K562 (cell line): ENCODE data around the gene PXN. TPM values are rescaled to one million over a fixed set of nuclear protein-coding genes. Genes with fewer than 3 reads are reported as not detected.
A peak's percentile ranks its signal among the peaks of the same experiment; 100 is the strongest.
"Not testable (repeated sequence)": the region's sequence is repeated elsewhere in the genome, so short reads cannot be mapped to it uniquely, and the experiment has no call there.

Source experiments
- ATAC-seq: fragments of 200-7000 bp; cut with Tn5 transposase; 3 replicates; pipeline ENCODE4 v1.9.1; 2020; ENCODE audit warnings: moderate library complexity
- BruUV-seq: library from RNA; stranded (reverse); fragments of 400-500 nt; replicated peaks from 2 replicates; lab custom pipeline; 2021; lab: Mats Ljungman, UMichigan
- CTCF ChIA-PET: fragments of 300-600 bp; formaldehyde crosslinking; extraction: SDS; loops from one replicate; lab custom pipeline; 2021; ENCODE audit warnings: low intra/inter-chr PET ratio; lab: Yijun Ruan, JAX
- POLR2A ChIA-PET: fragments of 300-600, 350-650 bp; sonication (Branson Sonifier 250); formaldehyde crosslinking; extraction: SDS; loops from one replicate; lab custom pipeline; 2021; ENCODE audit warnings: antibody characterized with exemption, inconsistent platforms; lab: Yijun Ruan, JAX
- DNase-seq, 4 experiments: peaks; one replicate each; pipeline versions ENCODE4 v3.0.0 to v3.0.0-alpha.2; 2011 to 2018; ENCODE audit warnings: low spot score in 3 of 4, mixed read lengths in 3 of 4; ENCODE audit errors: extremely low read depth in 1 of 4
- FAIRE-seq: peaks from 2 replicates; lab custom pipeline; 2011; peaks lifted over from hg19 to GRCh38; lab: Jason Lieb, UNC
- H2AFZ ChIP-seq: 2 replicates; pipeline ENCODE4 v1.6.0; 2011; ENCODE audit warnings: low read depth, low read length, control low read depth, inconsistent platforms
- H3K27ac ChIP-seq: fragments of 200-600 bp; 3 replicates; pipeline ENCODE4 v1.8.0; 2011; ENCODE audit warnings: low read depth, mild to moderate bottlenecking, control low read depth, inconsistent platforms, low read length, moderate library complexity, mixed read lengths; ENCODE audit errors: extremely low read depth
- H3K27me3 ChIP-seq, 2 experiments: fragments of 300-600 bp in 1 of 2; 2 replicates in 1 of 2; 3 replicates in 1 of 2; pipeline versions ENCODE4 v1.6.0 to v1.8.0; 2011; ENCODE audit warnings: inconsistent platforms in 2 of 2, low read length in 2 of 2, mild to moderate bottlenecking in 1 of 2, mixed read lengths in 1 of 2, moderate library complexity in 1 of 2; ENCODE audit not compliant: control insufficient read depth in 2 of 2, insufficient read depth in 2 of 2
- H3K36me3 ChIP-seq: fragments of 300-600 bp; 3 replicates; pipeline ENCODE4 v1.8.0; 2011; ENCODE audit warnings: mild to moderate bottlenecking, low read length, inconsistent platforms; ENCODE audit not compliant: control insufficient read depth, insufficient read depth
- H3K4me1 ChIP-seq, 2 experiments: fragments of 200-600 bp in 1 of 2; replicated peaks in 1 of 2; 2 replicates in 1 of 2; 3 replicates in 1 of 2; pipeline versions ENCODE4 v1.5.1 to v1.8.0; 2011; ENCODE audit warnings: inconsistent platforms in 2 of 2, low read length in 2 of 2, mild to moderate bottlenecking in 1 of 2, mixed read lengths in 1 of 2, moderate library complexity in 1 of 2; ENCODE audit not compliant: control insufficient read depth in 2 of 2, insufficient read depth in 2 of 2
- H3K4me2 ChIP-seq: 2 replicates; pipeline ENCODE4 v1.6.1; 2011; ENCODE audit warnings: low read length, control low read depth, inconsistent platforms, mixed read lengths; ENCODE audit not compliant: insufficient read depth
- H3K4me3 ChIP-seq: fragments of 200-600 bp; sonication (generic), shearing (Covaris generic); 2 replicates; pipeline ENCODE4 v1.5.1; 2016; ENCODE audit warnings: control low read depth, inconsistent platforms
- H3K79me2 ChIP-seq: fragments of 200-600 bp; 3 replicates; pipeline ENCODE4 v1.8.0; 2011; ENCODE audit warnings: low read length, inconsistent platforms; ENCODE audit not compliant: control insufficient read depth, insufficient read depth
- H3K9ac ChIP-seq, 2 experiments: 2 replicates each; pipeline versions ENCODE4 v1.6.0 to v1.6.1; 2011; ENCODE audit warnings: low read depth in 2 of 2, low read length in 2 of 2, control low read depth in 1 of 2, inconsistent platforms in 1 of 2, mild to moderate bottlenecking in 1 of 2, mixed read lengths in 1 of 2; ENCODE audit not compliant: insufficient read depth in 1 of 2
- H3K9me1 ChIP-seq: one replicate; pipeline ENCODE4 v1.6.0; 2011; ENCODE audit warnings: inconsistent platforms, mild to moderate bottlenecking, low read length, moderate library complexity; ENCODE audit not compliant: control insufficient read depth, insufficient read depth
- H3K9me3 ChIP-seq: replicated peaks from 2 replicates; pipeline ENCODE4 v1.5.1; 2011; ENCODE audit warnings: low read depth, low read length, inconsistent platforms; ENCODE audit not compliant: control insufficient read depth, insufficient read depth
- H4K20me1 ChIP-seq: replicated peaks from 2 replicates; pipeline ENCODE4 v1.6.1; 2011; ENCODE audit warnings: low read length, inconsistent platforms, mixed read lengths; ENCODE audit not compliant: control insufficient read depth, insufficient read depth
- ATF3 ChIP-seq, 2 experiments: fragments of 450-650 bp in 1 of 2; sonication (generic) in 1 of 2; formaldehyde crosslinking in 1 of 2; IDR thresholded peaks in 1 of 2; conservative IDR thresholded peaks in 1 of 2; 2 replicates each; pipeline versions ENCODE4 v1.6.1 to v1.8.1; 2016 to 2023; ENCODE audit warnings: mild to moderate bottlenecking in 2 of 2, moderate library complexity in 2 of 2, inconsistent platforms in 1 of 2, missing genetic modification reagents in 1 of 2
- CEBPG ChIP-seq, 3 experiments: fragments of 200-800 bp in 1 of 3; sonication (Bioruptor generic) in 1 of 3; sonication (generic) in 1 of 3; formaldehyde crosslinking in 1 of 3; IDR thresholded peaks in 2 of 3; conservative IDR thresholded peaks in 1 of 3; 2 replicates each; pipeline versions ENCODE4 v1.6.1 to v1.8.0; 2016 to 2022; ENCODE audit warnings: missing compliant biosample characterization in 2 of 3, missing genetic modification characterization in 2 of 3, mild to moderate bottlenecking in 1 of 3, missing genetic modification reagents in 1 of 3
- WGBS: fragments of 100-300 bp; shearing (Covaris generic); methylation state at CpG from one replicate; pipeline ENCODE4 v1.1.6; 2016; ENCODE audit warnings: low coverage, mixed read lengths; ENCODE audit not compliant: insufficient coverage; ENCODE audit errors: missing lambda C conversion rate; 5-methylcytosine and 5-hydroxymethylcytosine counted together
- in situ Hi-C: fragments of 300-500 bp; cut with MboI; formaldehyde crosslinking; loops from 4 replicates; pipeline ENCODE4 v1.15.0; 2018; ENCODE audit warnings: inconsistent platforms, mixed read lengths
- intact Hi-C: fragments of 100-400 bp; cut with micrococcal nuclease; formaldehyde crosslinking; loops from 2 replicates; pipeline ENCODE4 v1.14.2; 2022
- polyA plus RNA-seq, 8 experiments: library from polyadenylated mRNA; depleted of rRNA in 4 of 8; stranded (reverse) in 5 of 8; unstranded in 3 of 8; fragments of >200 nt; fragmentation: Nextera tagmentation in 2 of 8; fragmentation: Illumina TruSeq in 1 of 8; extraction: Ambion mirVana in 2 of 8; extraction: Trizol in 1 of 8; gene quantifications; 2 replicates each; pipeline versions ENCODE4 v1.2.1 to v1.2.3, GENCODE V29; 2011 to 2014; ENCODE audit warnings: inconsistent platforms in 1 of 8, missing spikeins in 1 of 8
- total RNA-seq, 7 experiments: library from RNA; depleted of rRNA in 6 of 7; stranded (reverse); fragments of >200 nt in 6 of 7; fragmentation: Illumina TruSeq in 2 of 7; extraction: Trizol in 2 of 7; gene quantifications; 2 replicates each; pipeline versions ENCODE4 v1.2.1 to v1.2.3, GENCODE V29; 2011 to 2021; ENCODE audit warnings: low replicate concordance in 1 of 7

PXN gene
- total and polyA plus RNA-seq, 9 of the 15 experiments (the other 6 are each of a cell fraction or from before 2014, with no cell fraction given): 4.0 to 74.1 (median 18.6) TPM

DNA sequence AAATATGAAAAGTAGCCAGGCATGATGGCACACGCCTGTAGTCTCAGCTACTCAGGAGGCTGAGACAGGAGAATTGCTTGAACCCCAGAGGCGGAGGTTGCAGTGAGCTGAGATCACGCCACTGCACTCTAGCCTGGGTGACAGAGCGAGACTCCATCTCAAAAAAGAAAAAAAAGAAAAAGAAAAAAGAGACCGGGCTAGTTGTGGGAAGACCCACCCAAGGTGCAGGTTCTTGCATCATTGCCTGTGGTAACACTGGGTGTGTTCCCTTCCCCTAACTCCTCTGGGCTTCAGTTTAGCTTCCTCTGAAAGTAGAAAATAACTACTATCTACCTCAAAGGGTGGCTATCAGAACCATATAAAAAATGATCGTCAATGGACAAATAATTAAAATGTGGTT, 12.2 kb downstream of the PXN start:
- H3K9me1 ChIP-seq; in situ Hi-C loops; H3K27ac ChIP-seq; H3K27me3 ChIP-seq; BruUV-seq; FAIRE-seq; H3K9ac ChIP-seq; CTCF ChIA-PET; DNase-seq; H3K4me3 ChIP-seq; H3K9me3 ChIP-seq; intact Hi-C loops; H2AFZ ChIP-seq; H3K4me2 ChIP-seq; TF ChIP-seq CEBPG (CRISPR knock-in tag; IDR thresholded peaks at IDR 0.05); ATF3 (CRISPR knock-in tag; conservative IDR thresholded peaks at IDR 0.05): not testable (repeated sequence)
- POLR2A ChIA-PET: interaction anchor here (1.1 to 6.8 kb wide), 4 partner anchors 38 to 62 kb away, joined by 3 to 53 read pairs (median 6); partner anchors contain the start of genes RNU4-1, RNU4-2 and RPLP0
- Histone ChIP-seq H3K36me3 (peaks cover 13% of the 10 kb centered on the region; the same call in 1 of the 3 replicates), H3K79me2 (peaks cover 31% of the 10 kb centered on the region), H4K20me1 (peaks cover 15% of the 10 kb centered on the region), H3K4me1 (peaks cover 24 to 29% of the 10 kb centered on the region in 2 experiments)
- peak; percentile 26; the same call in 2 of the 3 replicates for ATAC-seq
- WGBS: 58% methylated on average over 6 of the region's 6 CpGs
- TF ChIP-seq CEBPG (tag; conservative IDR thresholded peaks at IDR 0.05 in 1 of 2, IDR thresholded peaks at IDR 0.05 in 1 of 2): 0 out of 4 replicates have a peak, but pooled peaks of 1 of the 2 experiments have one; percentile 27
- TF ChIP-seq ATF3 (IDR thresholded peaks at IDR 0.05): peak; percentile 73; the same call in 1 of the 2 replicates
